ENCODE measurements around the gene GRIN3B.

- TF ChIP-seq CTCF (IDR thresholded peaks at IDR 0.05 in 4 of 5, conservative IDR thresholded peaks at IDR 0.05 in 1 of 5) (no peak), POLR2A (IDR thresholded peaks at IDR 0.05) (no peak)
These were observed 28.1 kb downstream of the GRIN3B start for GRCh38 chr19:1028062-1028926.
